UCSD-AML1 (cell line): ENCODE measurements around the gene WDR74.
"Not testable (repeated sequence)": the region's sequence is repeated elsewhere in the genome, so short reads cannot be mapped to it uniquely, and the experiment has no call there.

Experiments used
- DNase-seq: peaks from one replicate; lab custom pipeline; 2025; ENCODE audit not compliant: unreplicated experiment; lab: John Stamatoyannopoulos, UW

WDR74 gene

GRCh38 chr11:62860835-62861563, 21.6 kb upstream of the WDR74 start:
- DNase-seq: no peak

DNA sequence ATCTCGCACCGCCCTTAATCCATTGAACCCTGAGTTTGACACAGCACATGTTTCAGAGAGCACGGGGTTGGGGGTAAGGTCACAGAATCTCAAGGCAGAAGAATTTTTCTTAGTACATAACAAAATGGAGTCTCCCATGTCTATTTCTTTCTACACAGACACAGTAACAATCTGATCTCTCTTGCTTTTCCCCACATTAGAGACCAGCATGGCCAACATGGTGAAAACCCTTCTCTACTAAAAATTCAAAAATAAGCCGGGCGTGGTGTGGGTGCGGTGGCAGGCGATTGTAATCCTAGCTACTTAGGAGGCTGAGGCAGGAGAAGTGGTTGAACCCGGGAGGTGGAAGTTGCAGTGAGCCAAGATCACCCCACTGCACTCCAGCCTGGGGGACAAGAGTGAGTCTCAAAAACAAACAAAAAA, 19.9 kb upstream of the WDR74 start:
- DNase-seq: not testable (repeated sequence)

DNA sequence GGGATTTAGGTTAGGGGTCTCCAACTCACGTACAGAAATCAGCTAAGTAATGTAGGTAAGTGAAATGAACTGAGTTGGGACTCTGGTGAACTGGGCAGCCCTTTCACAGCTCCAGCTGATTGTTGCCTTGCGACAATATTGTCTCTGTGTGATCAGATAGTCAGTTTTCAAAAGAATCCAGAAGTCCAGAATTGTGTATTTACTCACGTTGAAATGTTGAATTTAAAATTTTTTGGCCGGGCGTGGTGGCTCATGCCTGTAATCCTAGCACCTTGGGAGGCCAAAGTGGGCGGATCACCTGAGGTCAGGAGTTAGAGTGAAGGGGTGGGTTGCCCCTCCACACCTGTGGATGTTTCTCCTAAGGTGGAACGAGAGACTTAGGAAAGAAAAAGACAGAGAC, 18.8 kb upstream of the WDR74 start:
- DNase-seq: no peak

- no peak for DNase-seq
Measured at GRCh38 chr11:62857541-62857982, 18.2 kb upstream of the WDR74 start.

DNA sequence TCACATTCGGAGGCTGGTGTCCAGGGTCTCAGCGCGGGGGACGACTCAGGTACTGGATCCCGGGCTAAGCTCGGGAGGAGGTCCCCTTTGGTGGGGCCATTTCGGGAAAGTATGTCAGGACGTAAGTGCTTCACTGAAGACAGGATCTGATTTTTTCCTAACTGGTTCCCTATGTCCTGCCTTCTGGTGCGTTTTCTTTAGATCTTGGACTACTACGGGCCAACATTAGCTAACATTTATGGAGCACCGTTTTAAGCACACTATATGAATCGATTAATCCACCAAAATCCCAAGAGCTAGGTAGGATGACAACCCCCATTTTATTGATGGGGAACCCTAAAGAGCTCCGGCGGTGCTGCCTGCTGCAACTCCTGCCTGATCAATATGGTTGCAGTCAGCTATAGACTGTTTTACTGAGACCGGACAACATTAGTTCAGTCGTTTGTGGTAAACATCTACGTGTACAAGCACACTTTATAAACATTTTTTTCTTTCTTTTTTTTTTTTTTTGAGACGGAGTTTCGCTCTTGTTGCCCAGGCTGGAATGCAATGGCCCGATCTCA, 17.0 kb upstream of the WDR74 start:
- DNase-seq: no peak

DNA sequence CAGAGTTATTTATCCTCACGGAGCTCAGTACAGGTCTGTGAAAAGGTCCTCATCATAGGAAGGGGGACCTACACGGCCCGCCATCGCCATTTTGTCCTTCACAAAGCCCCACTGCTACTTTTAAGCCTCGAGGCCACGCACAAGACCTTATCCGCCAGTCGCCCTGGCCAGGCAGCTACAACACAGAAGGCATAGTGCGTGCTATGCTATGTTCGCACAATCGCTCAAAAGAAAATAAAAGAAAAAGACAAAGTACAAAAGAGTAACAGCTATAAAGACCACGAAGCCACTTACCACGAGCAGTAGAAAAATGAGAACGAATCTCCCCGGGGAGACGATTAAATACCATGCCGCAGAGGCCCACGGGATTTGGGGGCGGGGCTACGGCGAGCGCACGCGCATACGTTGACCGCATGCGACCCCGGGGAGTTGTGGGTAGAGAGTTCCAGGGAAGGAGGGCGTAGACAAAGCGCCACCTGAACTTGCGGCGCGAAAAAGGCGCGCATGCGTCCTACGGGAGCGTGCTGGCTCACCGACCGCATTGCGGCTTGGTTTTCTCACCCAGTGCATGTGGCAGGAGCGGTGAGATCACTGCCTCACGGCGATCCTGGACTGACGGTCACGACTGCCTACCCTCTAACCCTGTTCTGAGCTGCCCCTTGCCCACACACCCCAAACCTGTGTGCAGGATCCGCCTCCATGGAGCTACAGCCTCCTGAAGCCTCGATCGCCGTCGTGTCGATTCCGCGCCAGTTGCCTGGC, 16.4 kb upstream of the WDR74 start:
- peak; percentile 97 for DNase-seq

GRCh38 chr11:62854825-62855570, 15.6 kb upstream of the WDR74 start:
- no peak for DNase-seq

DNA sequence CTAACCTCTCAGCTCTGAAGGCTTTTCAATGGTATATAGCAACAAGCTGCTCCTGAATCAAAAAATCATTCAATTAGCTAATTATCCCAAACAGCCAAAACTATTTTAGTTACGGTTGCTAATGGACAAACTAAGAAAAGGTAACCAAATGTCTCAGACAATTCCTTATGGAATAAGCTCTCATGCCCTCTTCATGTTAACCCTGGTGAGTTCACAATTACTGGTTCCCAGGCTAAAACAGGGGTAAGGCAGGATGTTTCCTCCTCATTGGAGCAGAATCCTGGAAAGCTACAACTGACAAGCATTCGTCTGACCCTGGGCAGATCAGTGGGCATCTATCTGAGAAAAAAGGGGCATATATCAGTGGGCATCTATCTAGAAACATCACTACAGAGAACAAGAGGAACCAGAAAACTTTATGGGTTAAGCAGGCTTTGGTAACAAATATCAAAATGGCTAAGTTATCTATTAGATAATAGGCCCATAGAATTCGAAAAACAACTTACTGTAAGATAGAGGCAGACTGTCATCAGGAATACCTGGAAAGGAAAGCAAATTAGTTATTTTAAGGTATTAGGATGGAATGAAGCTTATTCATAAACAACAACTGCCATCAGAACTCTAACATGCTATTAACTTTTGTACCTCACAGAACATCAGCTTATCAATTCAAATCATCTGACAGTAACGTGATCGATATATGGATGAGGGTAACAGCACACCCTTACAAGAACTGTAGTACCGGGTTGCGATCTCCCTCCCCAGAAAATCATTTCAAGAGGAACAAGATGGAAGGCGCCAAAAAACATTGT, 14.8 kb upstream of the WDR74 start:
- DNase-seq: no peak

DNA sequence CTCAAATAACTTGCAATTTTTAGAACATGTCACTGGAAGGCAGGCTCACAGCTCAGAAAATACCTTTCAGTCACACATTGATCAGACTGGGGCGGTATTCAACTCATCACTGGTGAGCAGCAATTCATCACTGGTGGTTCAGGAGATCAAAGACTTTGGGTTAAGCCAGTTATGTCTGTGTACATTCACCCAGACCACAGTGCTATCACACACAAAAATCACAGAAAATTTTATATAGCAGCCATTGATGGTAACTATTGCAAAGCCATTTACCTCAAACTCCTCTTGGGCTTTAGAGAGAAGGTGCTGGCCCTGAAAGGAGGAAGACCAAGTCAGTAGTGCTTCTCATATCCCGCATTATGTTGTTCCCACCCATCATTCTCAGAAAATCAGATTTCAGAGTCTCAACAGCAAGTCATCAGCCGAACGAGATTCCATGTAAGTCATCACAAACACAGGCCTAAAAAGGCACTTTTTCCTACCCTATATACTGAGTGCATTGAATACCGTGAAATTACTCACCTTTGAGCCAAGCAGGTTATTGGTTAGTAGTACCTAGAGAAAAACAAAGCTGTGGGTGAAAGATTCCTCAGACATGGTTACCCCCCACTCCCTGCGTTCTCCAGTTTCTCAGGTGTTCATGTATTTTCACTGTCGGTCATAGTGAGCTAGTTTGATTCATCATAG, 14.0 kb upstream of the WDR74 start:
- no peak for DNase-seq

DNA sequence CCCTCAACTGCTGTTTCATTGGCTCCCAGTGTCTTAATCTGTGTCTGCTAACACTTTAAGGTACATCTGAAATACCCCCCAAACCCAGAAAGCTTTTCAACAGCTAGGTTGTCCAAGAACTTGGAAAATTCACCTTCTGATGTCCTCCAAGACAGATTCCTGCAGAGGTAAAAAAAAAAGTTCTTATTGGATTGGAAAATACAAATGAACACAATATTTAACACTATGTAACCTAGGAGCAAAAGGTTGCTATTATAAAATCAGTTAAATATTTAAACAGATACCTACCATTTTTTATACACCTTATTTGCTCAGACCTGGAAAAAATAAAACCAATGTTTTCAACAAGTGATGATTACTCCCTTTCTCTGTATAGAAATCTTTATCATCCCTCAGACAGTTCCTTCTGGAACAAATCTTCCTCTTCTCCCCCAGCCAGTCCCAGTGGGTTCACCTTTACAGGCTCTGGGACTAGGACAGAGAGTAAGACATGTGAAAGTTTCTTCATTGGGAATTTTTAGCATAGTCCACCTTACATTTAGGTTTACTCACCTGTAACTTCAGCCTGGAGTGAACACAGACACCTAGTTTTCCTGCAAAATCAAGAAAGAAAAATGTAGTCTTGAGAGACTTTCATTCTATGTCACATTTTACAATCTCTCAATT, 13.3 kb upstream of the WDR74 start:
- DNase-seq: no peak

GRCh38 chr11:62851807-62852522, 12.6 kb upstream of the WDR74 start:
- DNase-seq: no peak

DNA sequence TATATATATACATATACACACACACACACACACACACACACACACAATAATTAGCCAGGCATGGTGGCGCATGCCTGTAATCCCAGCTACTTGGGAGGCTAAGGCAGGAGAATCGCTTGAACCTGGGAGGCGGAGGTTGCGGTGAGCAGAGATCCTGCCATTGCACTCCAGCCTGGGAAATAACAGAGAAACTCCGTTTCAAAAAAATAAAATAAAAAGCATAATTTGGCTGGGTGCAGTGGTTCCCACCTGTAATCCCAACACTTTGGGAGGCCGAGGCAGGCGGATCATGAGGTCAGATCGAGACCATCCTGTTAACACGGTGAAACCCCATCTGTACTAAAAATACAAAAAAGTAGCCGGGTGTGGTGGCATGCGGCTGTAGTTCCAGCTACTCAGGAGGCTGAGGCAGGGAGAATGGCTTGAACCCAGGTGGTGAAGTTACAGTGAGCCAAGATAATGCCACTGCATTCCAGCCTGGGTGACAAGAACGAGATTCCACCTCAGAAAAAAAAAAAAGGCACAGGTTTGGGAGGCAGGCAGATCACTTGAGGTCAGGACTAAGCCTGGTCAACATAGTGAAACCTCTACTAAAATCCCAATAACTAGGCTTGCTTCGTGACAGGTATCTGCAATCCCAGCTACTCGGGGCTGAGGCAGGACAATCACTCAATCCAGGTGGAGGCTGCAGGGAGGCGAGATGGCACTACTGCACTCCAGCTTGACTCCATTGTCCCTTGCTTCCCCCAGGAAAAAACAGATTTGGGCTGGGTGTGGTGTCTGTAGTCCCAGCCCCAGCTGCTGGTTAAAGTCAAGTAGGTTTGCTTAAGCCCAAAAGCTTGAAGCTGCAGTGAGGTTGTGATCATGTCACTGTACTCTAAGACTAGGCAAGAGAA, 11.8 kb upstream of the WDR74 start:
- DNase-seq: no peak

DNA sequence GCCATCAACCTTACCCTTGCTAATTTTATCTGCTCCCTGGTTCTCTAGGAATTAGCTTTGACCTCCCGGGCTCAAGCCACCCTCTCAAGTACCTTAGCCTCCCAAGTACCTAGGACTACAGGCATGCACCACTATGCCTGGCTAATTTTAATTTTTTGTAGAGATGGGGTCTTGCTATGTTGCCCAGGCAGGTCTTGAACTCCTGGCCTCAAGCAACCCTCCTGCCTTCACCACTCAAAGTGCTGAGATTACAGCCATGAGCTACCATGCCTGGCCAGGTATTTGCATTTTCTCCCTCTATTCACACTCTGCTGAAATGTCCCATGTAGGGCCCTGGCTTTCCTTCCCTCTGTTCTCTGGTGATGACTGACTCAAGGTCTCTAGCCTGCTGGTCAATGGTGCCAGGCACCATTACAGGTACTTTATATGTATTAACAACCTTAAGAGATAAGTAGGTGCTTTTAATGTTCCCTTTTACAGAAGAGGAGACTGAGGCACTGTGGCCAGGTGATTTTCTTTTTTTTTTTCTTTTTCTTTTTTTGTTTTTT, 8.5 kb upstream of the WDR74 start:
- DNase-seq: no peak

- DNase-seq: no peak
Measured at GRCh38 chr11:62846177-62846576, 6.8 kb upstream of the WDR74 start.

GRCh38 chr11:62844154-62844553, 4.8 kb upstream of the WDR74 start:
- no peak for DNase-seq

DNA sequence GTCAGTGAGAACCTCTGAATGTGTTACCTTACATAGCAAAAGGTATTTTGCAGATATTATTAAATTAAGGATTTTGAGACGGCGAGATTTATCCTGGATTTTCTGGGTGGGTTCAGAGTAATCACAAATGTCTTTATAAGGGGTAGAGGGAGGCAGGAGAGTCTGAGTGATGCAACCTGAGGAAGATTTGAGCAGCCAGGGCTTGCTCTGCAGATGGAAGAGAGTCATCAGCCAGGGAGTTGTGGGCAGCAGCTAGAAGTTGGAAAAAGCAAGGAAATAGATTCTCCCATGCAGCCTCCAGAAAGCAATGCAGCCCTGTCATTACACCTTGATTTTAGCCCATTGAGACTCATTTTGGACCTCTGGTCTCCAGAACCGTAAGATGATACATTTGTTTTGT, 4.1 kb upstream of the WDR74 start:
- no peak for DNase-seq

GRCh38 chr11:62842891-62843290, 3.5 kb upstream of the WDR74 start:
- not testable (repeated sequence) for DNase-seq
